HG02852 (cell line): ENCODE measurements around the gene SS18L1.

ENCODE experiments used
- ATAC-seq: cut with Tn5 transposase; IDR thresholded peaks from one replicate; pipeline ENCODE4 v1.9.1; 2021; ENCODE audit warnings: mild to moderate bottlenecking, moderate library complexity; ENCODE audit not compliant: unreplicated experiment

Gene SS18L1

DNA sequence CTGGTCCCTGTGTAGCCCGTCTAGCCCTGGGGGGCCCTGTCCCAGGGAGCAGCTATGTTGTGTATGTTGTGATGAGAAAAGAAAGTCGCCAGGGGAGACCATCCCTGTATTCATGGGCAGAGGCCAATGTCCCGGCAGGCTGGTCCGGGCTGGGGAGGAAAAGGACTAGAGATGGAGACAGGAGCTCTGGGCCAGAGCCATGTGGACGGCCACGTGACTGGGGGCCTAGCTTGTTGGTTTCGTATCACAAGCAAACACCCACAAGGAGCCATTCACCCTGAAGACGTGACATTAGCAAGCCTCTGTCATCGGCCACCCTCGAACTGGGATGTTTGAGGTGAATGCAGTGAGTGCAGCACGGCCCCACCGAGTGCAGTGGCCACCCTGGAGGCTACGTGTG, 79.4 kb downstream of the SS18L1 start:
- ATAC-seq, result no peak

DNA sequence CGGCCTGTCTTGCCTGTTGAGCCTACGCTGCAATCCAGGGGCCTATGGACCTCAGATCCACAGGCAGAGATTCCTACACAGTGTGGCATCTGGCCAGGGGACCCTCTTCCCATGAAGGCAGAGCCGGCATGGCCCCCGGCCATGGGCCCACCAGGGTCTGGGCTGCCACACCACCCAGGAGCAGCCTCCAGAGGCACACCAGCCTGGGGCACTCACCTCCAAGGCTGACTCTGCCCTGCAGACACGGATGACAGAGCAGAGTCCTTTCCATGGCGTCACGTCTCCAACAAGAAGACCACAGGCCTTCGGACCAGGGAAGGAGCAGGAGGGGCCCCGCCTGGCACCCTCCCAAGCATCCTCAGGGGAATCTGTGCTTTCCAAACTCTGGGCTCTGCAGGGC, 80.0 kb downstream of the SS18L1 start:
- ATAC-seq, result no peak

- ATAC-seq, result no peak
Measured at GRCh38 chr20:62224113-62224855, 80.7 kb downstream of the SS18L1 start.

GRCh38 chr20:62225026-62225425, 81.5 kb downstream of the SS18L1 start:
- ATAC-seq, result no peak

- ATAC-seq, result no peak
Measured at GRCh38 chr20:62225820-62226635, 82.5 kb downstream of the SS18L1 start.

DNA sequence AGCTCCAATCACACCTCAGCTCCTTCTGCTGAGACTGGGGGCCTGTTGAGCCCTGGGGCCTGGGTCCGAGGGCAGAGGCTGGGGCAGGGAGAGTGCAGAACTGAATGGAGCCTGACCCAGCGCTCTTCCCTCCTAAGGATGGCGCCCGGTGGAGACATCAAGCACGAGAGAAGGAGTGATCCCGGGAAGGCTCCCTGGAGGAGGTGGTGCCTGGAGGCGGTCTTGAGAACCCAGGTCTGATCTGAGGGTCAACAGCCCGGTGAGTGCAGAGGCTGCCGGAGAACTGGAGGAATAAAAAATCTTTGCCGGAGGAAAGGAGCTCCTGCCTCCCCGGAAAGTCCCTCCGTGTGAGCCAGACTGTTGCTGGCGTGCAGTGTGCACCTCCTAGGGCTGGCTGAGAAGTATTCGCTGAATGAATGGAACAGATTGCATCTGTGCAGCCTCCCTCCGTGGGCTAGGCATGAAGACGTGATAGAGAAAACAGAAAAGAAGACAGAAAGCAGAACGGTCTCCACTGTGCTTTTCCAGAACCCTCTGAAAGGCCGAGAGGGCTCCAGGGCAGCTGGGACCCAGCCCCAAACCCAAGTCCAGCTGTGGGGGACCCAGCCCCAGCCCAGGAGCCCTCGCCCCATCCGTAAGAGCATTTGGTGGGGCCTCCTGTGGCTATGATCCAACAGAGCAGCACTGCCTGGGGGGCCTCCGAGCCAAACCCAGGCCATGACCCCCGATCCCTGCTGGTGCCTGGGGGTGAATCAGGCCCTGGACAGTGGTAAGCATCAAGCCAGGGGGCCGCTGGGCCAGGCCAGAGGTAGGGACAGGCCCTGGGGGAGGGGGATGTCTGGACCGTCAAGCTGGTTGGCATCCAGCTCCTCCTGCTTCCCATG, 83.4 kb downstream of the SS18L1 start:
- ATAC-seq, result no peak

DNA sequence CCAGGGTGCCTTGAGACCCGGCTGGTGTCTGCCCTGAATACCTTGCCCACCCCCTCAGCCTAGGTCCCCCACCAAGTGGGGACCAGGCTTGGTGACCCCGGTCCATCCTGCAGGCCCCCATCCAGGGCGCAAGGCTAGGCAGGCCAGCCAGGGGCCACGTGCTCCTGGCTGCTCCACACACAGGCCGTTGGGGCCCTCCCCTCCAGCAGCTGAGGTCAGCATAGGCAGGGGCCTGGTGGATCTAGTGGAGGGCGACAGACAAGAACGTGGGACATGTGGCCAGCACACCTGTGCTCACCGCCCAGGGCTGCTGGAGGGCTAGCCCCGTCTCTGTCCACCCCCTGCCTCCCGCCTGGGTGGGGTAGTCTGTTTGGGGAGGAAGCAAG, 84.0 kb downstream of the SS18L1 start:
- no peak for ATAC-seq

DNA sequence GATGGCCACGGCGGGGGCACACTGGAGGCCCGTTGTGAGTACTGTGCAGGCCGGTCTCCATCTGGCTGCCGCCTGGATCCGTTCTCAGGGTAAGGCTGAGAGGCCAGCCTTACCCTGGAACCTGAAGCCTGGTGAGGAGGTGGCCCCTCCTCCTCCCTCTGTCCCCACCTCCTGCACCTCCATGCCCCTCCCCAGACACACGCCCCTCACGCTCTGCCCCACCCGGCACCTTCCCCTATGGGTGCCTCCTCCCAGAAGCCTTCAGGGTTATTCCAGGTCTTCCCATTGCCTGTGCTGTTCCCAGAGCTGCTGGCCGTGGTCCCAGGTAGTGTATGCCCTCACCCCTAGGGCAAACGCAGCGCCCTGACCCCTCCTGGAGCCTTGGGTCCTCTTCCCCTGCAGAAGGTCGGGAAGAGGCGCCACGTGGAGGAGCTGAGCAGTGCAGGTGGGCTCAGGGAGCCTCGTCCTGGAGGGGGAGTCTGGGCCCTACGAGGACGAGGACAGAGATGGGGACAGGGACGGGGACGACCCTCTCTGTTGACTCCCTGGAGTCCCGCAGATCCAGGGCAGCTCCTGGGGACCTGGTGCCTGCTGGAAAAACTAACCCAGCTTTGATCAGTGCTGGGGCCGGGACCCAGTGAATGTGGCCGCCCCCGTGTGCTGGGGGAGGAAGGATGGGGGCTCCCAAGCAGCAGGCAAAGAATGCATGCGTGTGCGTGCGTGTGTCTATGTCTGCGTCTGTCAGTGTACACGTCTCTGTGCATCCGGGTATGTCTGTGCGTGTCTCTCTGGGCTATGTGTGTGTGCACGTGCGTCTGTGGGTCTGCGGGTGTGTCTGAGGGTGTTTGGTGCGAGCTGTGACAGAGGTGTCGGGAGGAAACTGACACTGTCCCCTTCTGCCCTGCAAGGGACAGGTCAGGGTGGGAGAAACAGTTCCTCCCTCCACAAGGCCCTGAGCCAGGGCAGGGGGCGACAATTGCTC, 84.7 kb downstream of the SS18L1 start:
- no peak for ATAC-seq

GRCh38 chr20:62228982-62229545, 85.5 kb downstream of the SS18L1 start:
- no peak for ATAC-seq

DNA sequence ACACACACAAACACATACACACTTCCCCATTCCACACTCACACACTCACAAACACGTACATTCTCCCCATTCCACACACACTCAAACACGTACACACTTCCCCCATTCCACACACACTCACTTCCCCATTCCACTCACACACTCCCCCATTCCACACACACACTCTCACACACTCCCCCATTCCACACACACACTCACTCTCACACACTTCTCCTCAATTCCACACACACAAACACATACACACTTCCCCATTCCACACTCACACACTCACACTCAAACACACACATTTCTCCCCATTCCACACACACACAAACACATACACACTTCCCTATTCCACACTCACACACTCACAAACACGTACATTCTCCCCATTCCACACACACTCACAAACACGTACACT, 86.1 kb downstream of the SS18L1 start:
- no peak for ATAC-seq

DNA sequence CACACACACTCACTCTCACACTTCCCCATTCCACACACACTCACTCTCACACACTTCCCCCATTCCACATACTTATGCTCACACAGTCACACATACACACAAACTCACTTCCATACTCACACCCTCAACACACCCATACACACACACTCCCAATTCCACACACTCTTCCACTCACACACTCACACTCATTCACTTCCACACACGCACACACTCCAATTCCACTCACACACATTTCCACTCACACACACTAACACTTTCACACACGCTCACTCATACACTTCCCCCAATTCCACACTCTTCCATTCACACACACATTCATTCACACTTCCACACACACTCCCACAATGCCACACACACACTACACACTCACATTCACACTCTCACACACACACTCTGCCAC, 86.7 kb downstream of the SS18L1 start:
- ATAC-seq, result no peak

DNA sequence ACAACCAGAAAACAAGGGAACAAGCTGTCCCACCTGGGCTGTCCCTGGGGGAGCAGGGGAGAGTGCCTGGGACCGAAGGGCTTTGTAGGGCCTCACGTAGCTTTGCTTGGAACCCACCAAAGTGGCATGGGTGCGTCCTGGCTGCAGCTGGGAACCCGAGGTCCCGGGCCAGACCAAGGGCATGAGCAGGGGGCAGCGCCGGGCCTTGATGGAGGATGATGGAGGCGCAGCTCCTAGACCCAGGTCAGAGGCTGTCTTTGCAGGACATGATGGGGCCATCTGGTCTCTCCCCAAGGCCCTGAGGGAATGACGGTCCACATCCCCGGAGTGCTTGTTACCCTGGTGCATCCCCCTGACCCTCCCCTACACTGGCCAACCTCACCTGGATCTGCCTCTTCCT, 87.1 kb downstream of the SS18L1 start:
- no peak for ATAC-seq

DNA sequence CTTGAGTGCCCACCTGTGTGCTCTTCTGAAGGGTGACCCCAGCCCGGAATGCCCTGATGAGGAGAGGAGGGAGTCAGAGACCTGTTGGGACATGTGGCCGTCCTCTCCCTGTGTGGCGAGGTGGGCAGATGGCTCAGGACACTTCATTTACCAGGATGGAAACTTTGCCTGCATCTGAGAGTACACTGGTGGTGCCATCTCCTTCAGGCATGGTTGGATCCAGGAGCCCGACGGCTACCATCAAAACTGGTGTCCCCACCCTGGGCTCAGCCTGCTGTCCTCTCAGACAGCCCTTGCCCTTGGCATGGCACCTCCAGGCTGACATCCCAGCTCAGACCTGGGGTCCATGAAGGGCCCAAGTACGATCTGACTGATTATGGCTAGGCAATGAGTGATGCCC, 87.7 kb downstream of the SS18L1 start:
- ATAC-seq, result no peak
